H9 (cell line): ENCODE measurements around the gene CAPG. TPM values are rescaled to one million over a fixed set of nuclear protein-coding genes. Genes with fewer than 3 reads are reported as not detected.
"Not testable (repeated sequence)": the region's sequence is repeated elsewhere in the genome, so short reads cannot be mapped to it uniquely, and the experiment has no call there.

Experiments used
- DNase-seq: peaks from one replicate; pipeline ENCODE4 v3.0.0-alpha.2; 2017
- H2AFZ ChIP-seq: one replicate; pipeline ENCODE4 v1.6.1; 2013; ENCODE audit warnings: mild to moderate bottlenecking, low read length, control low read depth, moderate library complexity
- H2AK5ac ChIP-seq: 2 replicates; pipeline ENCODE4 v1.6.1; 2013; ENCODE audit warnings: low read length, control low read depth, mixed read lengths; ENCODE audit not compliant: insufficient read length
- H2BK120ac ChIP-seq: one replicate; pipeline ENCODE4 v1.6.1; 2013; ENCODE audit warnings: low read depth, mild to moderate bottlenecking, low read length, control low read depth, inconsistent platforms; ENCODE audit not compliant: poor library complexity, severe bottlenecking
- H2BK12ac ChIP-seq: 2 replicates; pipeline ENCODE4 v1.6.1; 2013; ENCODE audit warnings: low read length, control low read depth, mixed read lengths, low read depth; ENCODE audit not compliant: insufficient read length
- H2BK15ac ChIP-seq: 2 replicates; pipeline ENCODE4 v1.6.1; 2013; ENCODE audit warnings: low read depth, low read length, control low read depth
- H2BK20ac ChIP-seq: one replicate; pipeline ENCODE4 v1.6.1; 2013; ENCODE audit warnings: low read depth, mild to moderate bottlenecking, low read length, control low read depth, inconsistent platforms; ENCODE audit not compliant: poor library complexity, severe bottlenecking
- H2BK5ac ChIP-seq: 2 replicates; pipeline ENCODE4 v1.6.1; 2013; ENCODE audit warnings: low read length, control low read depth, mixed read lengths; ENCODE audit not compliant: insufficient read length
- H3K14ac ChIP-seq: 2 replicates; pipeline ENCODE4 v1.6.1; 2013; ENCODE audit warnings: low read length, control low read depth; ENCODE audit not compliant: insufficient read depth
- H3K18ac ChIP-seq: 2 replicates; pipeline ENCODE4 v1.6.1; 2013; ENCODE audit warnings: low read depth, mild to moderate bottlenecking, mixed read lengths, low read length, control low read depth; ENCODE audit not compliant: insufficient read length
- H3K23ac ChIP-seq: 2 replicates; pipeline ENCODE4 v1.6.1; 2013; ENCODE audit warnings: low read length, control low read depth, mixed read lengths, low read depth; ENCODE audit not compliant: insufficient read length
- H3K23me2 ChIP-seq: 2 replicates; pipeline ENCODE4 v1.6.1; 2013; ENCODE audit warnings: low read depth, mild to moderate bottlenecking, mixed read lengths, low read length, control low read depth; ENCODE audit not compliant: insufficient read length, poor library complexity, severe bottlenecking
- H3K27ac ChIP-seq: 2 replicates; pipeline ENCODE4 v1.5.1; 2013; ENCODE audit warnings: low read length, control low read depth, mixed read lengths, low read depth; ENCODE audit not compliant: insufficient read length
- H3K27me3 ChIP-seq: 2 replicates; pipeline ENCODE4 v1.6.1; 2013; ENCODE audit warnings: low read length, control low read depth, inconsistent platforms; ENCODE audit not compliant: insufficient read depth
- H3K4ac ChIP-seq: 2 replicates; pipeline ENCODE4 v1.6.1; 2013; ENCODE audit warnings: low read depth, mild to moderate bottlenecking, control low read depth, inconsistent platforms, low read length, moderate library complexity
- H3K4me1 ChIP-seq: 2 replicates; pipeline ENCODE4 v1.6.1; 2013; ENCODE audit warnings: low read length, control low read depth, inconsistent platforms; ENCODE audit not compliant: insufficient read depth
- H3K4me2 ChIP-seq: 2 replicates; pipeline ENCODE4 v1.6.1; 2013; ENCODE audit warnings: low read length, control low read depth, mixed read lengths; ENCODE audit not compliant: insufficient read length, insufficient read depth
- H3K56ac ChIP-seq: 2 replicates; pipeline ENCODE4 v1.6.1; 2013; ENCODE audit warnings: low read depth, mild to moderate bottlenecking, mixed read lengths, low read length, control low read depth; ENCODE audit not compliant: insufficient read length
- H3K79me1 ChIP-seq: 2 replicates; pipeline ENCODE4 v1.6.1; 2013; ENCODE audit warnings: low read depth, mild to moderate bottlenecking, moderate library complexity, low read length, control low read depth, inconsistent platforms; ENCODE audit not compliant: insufficient read depth, poor library complexity, severe bottlenecking
- H3K79me2 ChIP-seq: 2 replicates; pipeline ENCODE4 v1.6.1; 2013; ENCODE audit warnings: low read length, control low read depth, inconsistent platforms; ENCODE audit not compliant: insufficient read depth
- H3K9ac ChIP-seq: 2 replicates; pipeline ENCODE4 v1.6.1; 2013; ENCODE audit warnings: low read length, control low read depth, mixed read lengths; ENCODE audit not compliant: insufficient read length; ENCODE audit errors: extremely low read depth
- H3K9me3 ChIP-seq: one replicate; pipeline ENCODE4 v1.6.1; 2013; ENCODE audit warnings: low read depth, low read length, inconsistent platforms; ENCODE audit not compliant: control insufficient read depth
- H3T11ph ChIP-seq: one replicate; pipeline ENCODE4 v1.6.1; 2013; ENCODE audit warnings: mild to moderate bottlenecking, low read length, control low read depth, inconsistent platforms
- H4K20me1 ChIP-seq: one replicate; pipeline ENCODE4 v1.6.1; 2013; ENCODE audit not compliant: control insufficient read depth, insufficient read length, insufficient read depth
- H4K5ac ChIP-seq: 2 replicates; pipeline ENCODE4 v1.6.1; 2013; ENCODE audit warnings: low read depth, mild to moderate bottlenecking, mixed read lengths, low read length, control low read depth; ENCODE audit not compliant: insufficient read length
- H4K8ac ChIP-seq: replicated peaks from 2 replicates; pipeline ENCODE4 v1.6.1; 2013; ENCODE audit warnings: low read length, control low read depth, mixed read lengths, low read depth; ENCODE audit not compliant: insufficient read length
- H4K91ac ChIP-seq: 2 replicates; pipeline ENCODE4 v1.6.1; 2013; ENCODE audit warnings: low read depth, mild to moderate bottlenecking, moderate library complexity, mixed read lengths, low read length, control low read depth; ENCODE audit not compliant: insufficient read length
- H3K27ac Mint-ChIP-seq, 3 experiments: 2 replicates in 2 of 3; 3 replicates in 1 of 3; pipeline ENCODE4 v1.8.0; 2020 to 2021; ENCODE audit warnings: mixed read lengths in 3 of 3, mild to moderate bottlenecking in 1 of 3, moderate library complexity in 1 of 3
- H3K27me3 Mint-ChIP-seq: 2 replicates; pipeline ENCODE4 v1.8.0; 2021; ENCODE audit warnings: low read depth, mild to moderate bottlenecking, moderate library complexity, mixed read lengths
- H3K36me3 Mint-ChIP-seq, 3 experiments: 2 replicates in 2 of 3; 3 replicates in 1 of 3; pipeline ENCODE4 v1.8.0; 2020 to 2021; ENCODE audit warnings: low read depth in 3 of 3, mixed read lengths in 3 of 3; ENCODE audit not compliant: insufficient read depth in 1 of 3
- H3K4me1 Mint-ChIP-seq, 2 experiments: 2 replicates each; pipeline ENCODE4 v1.8.0; 2020; ENCODE audit warnings: mixed read lengths in 2 of 2
- H3K4me3 Mint-ChIP-seq, 2 experiments: 2 replicates in 1 of 2; 3 replicates in 1 of 2; pipeline ENCODE4 v1.8.0; 2020 to 2021; ENCODE audit warnings: mild to moderate bottlenecking in 2 of 2, mixed read lengths in 2 of 2, moderate library complexity in 1 of 2
- H3K9me3 Mint-ChIP-seq, 2 experiments: 2 replicates in 1 of 2; 3 replicates in 1 of 2; pipeline ENCODE4 v1.8.0; 2020; ENCODE audit warnings: mild to moderate bottlenecking in 2 of 2, mixed read lengths in 2 of 2, moderate library complexity in 1 of 2
- CTCF ChIP-seq: fragments of 200-600 bp; sonication (generic); conservative IDR thresholded peaks from 3 replicates; pipeline ENCODE4 v1.8.0; 2021; ENCODE audit warnings: antibody characterized with exemption, mild to moderate bottlenecking
- WGBS: extraction: QIAGEN DNeasy Blood & Tissue Kit; methylation state at CpG from one replicate; pipeline ENCODE4 v1.1.7; 2013; ENCODE audit warnings: missing lambda C conversion rate, low lambda C conversion rate, mixed read lengths; ENCODE audit not compliant: insufficient read length; ENCODE audit errors: extremely low coverage; 5-methylcytosine and 5-hydroxymethylcytosine counted together
- total RNA-seq: library from RNA; stranded (reverse); gene quantifications from 2 replicates; pipeline ENCODE4 v1.2.1, GENCODE V29; 2021

CAPG gene
- total RNA-seq, 1 experiment from 2014 or later, result 72.8 TPM

GRCh38 chr2:85383850-85384249, 26.3 kb downstream of the CAPG start:
- DNase-seq, result no peak
- Histone ChIP-seq H2BK12ac (no peak overlapping the region), H3K9me3 (no peaks in the 10 kb centered on the region), H2BK15ac (no peak overlapping the region), H2AFZ (no peak overlapping the region), H3K14ac (no peak overlapping the region), H3K27ac (no peak overlapping the region), H3K4me2 (no peak overlapping the region), H2BK5ac (no peak overlapping the region), H3K56ac (no peak overlapping the region), H4K5ac (no peak overlapping the region), H2BK20ac (no peak overlapping the region), H3K4me1 (no peaks in the 10 kb centered on the region; the same call in 1 of the 2 replicates), H3K27me3 (no peaks in the 10 kb centered on the region), H4K91ac (no peak overlapping the region), H3K79me1 (no peaks in the 10 kb centered on the region), H4K8ac (no peak overlapping the region), H3K23me2 (no peaks in the 10 kb centered on the region), H3K9ac (no peak overlapping the region), H2BK120ac (no peak overlapping the region), H3K23ac (no peak overlapping the region), H3K4ac (no peak overlapping the region), H2AK5ac (no peak overlapping the region), H3K18ac (no peak overlapping the region), H4K20me1 (no peaks in the 10 kb centered on the region), H3T11ph (no peak overlapping the region), H3K79me2 (no peaks in the 10 kb centered on the region)
- no peak overlapping the region for H3K4me3 Mint-ChIP-seq
- H3K36me3 Mint-ChIP-seq, result peaks cover 15 to 40% (median 35%) of the 10 kb centered on the region in 3 experiments
- no CpG with 5 or more reads among the region's 4 CpGs for WGBS
- H3K9me3 Mint-ChIP-seq, result peaks cover 16 to 18% of the 10 kb centered on the region in 2 experiments
- H3K27me3 Mint-ChIP-seq, result no peaks in the 10 kb centered on the region
- H3K27ac Mint-ChIP-seq, result no peak overlapping the region
- TF ChIP-seq CTCF, result no peak
- peaks cover 6 to 12% of the 10 kb centered on the region in 2 experiments for H3K4me1 Mint-ChIP-seq

- peaks cover 16 to 19% of the 10 kb centered on the region in 2 experiments for H3K9me3 Mint-ChIP-seq
- not testable (repeated sequence) for H3K27ac Mint-ChIP-seq, H3K4me1 Mint-ChIP-seq, H3K18ac ChIP-seq, H3K27me3 Mint-ChIP-seq, H4K8ac ChIP-seq, H2AK5ac ChIP-seq, H3K23me2 ChIP-seq, H3K79me2 ChIP-seq, H2BK12ac ChIP-seq, H3K27ac ChIP-seq, DNase-seq, H3K79me1 ChIP-seq, H3K56ac ChIP-seq, H4K91ac ChIP-seq, H2BK20ac ChIP-seq, H3K9me3 ChIP-seq, H4K5ac ChIP-seq, H2BK15ac ChIP-seq, H4K20me1 ChIP-seq, H2BK5ac ChIP-seq, H3K14ac ChIP-seq, H3K23ac ChIP-seq, H3K4me1 ChIP-seq, H3K27me3 ChIP-seq, H2AFZ ChIP-seq, H2BK120ac ChIP-seq, H3T11ph ChIP-seq, H3K9ac ChIP-seq, H3K4me2 ChIP-seq, H3K4me3 Mint-ChIP-seq, H3K4ac ChIP-seq
- no CpG with 5 or more reads among the region's 5 CpGs for WGBS
- peaks cover 21 to 44% (median 40%) of the 10 kb centered on the region in 3 experiments for H3K36me3 Mint-ChIP-seq
Observed at GRCh38 chr2:85383151-85383550, 27.0 kb downstream of the CAPG start.
